ENCODE results near the gene CLECL1.

Gene CLECL1

GRCh38 chr12:9701380-9702154, 31.3 kb downstream of the CLECL1 start:
- no peak for DNase-seq
- no peak overlapping the region for H3K4me2 ChIP-seq (ENCODE audit: low read length)
- H3K18ac ChIP-seq (ENCODE audit: low read length) = no peak overlapping the region
- no peaks in the 10 kb centered on the region for H3K79me2 ChIP-seq (ENCODE audit: control insufficient read depth, insufficient read depth, low read length, poor library complexity)
- no peak overlapping the region for H4K12ac ChIP-seq (ENCODE audit: low read depth, low read length)
- no peak overlapping the region for H2AK5ac ChIP-seq (ENCODE audit: low read length)
- no CpG with 5 or more reads among the region's 1 CpG for WGBS (ENCODE audit: extremely low coverage, insufficient coverage, insufficient read length)
- no peak overlapping the region for H3K27ac ChIP-seq (ENCODE audit: low read depth, low read length)
- H3K9me3 ChIP-seq (ENCODE audit: insufficient read depth, low read depth, low read length) = peaks cover 8% of the 10 kb centered on the region
- H3K4ac ChIP-seq (ENCODE audit: low read depth, low read length) = no peak overlapping the region
- H3K4me1 ChIP-seq (ENCODE audit: control insufficient read depth in 1 of 2, insufficient read depth in 2 of 2, low read length in 2 of 2) = no peaks in the 10 kb centered on the region
- no peak overlapping the region for H2BK5ac ChIP-seq (ENCODE audit: low read depth, low read length, poor library complexity)
- H3K79me1 ChIP-seq (ENCODE audit: low read length) = no peaks in the 10 kb centered on the region
- H4K8ac ChIP-seq (ENCODE audit: low read depth, low read length) = no peak overlapping the region
- no peak overlapping the region for H4K91ac ChIP-seq (ENCODE audit: low read depth, low read length)
- no peak overlapping the region for H2BK120ac ChIP-seq (ENCODE audit: insufficient read depth, low read length, poor library complexity)
- no peak overlapping the region for H3K4me3 ChIP-seq (ENCODE audit: low read depth, low read length)
- no peaks in the 10 kb centered on the region for H3K27me3 ChIP-seq (ENCODE audit: insufficient read depth, low read length)
- H2AFZ ChIP-seq (ENCODE audit: insufficient read depth, low read length, poor library complexity) = no peak overlapping the region
- H3K23ac ChIP-seq (ENCODE audit: low read length) = no peak overlapping the region
- no peak overlapping the region for H2BK12ac ChIP-seq (ENCODE audit: low read length)
- H3K36me3 ChIP-seq (ENCODE audit: control insufficient read depth in 1 of 2, insufficient read depth in 2 of 2, low read length in 2 of 2) = peaks cover 0 to 1% of the 10 kb centered on the region in 2 experiments
- H3K9ac ChIP-seq (ENCODE audit: low read length) = no peak overlapping the region
- H3K14ac ChIP-seq (ENCODE audit: low read length) = no peak overlapping the region

- Histone ChIP-seq H3K4ac (ENCODE audit: low read depth, low read length) (no peak overlapping the region), H2AFZ (ENCODE audit: insufficient read depth, low read length, poor library complexity) (no peak overlapping the region), H3K4me3 (ENCODE audit: low read depth, low read length) (no peak overlapping the region), H3K23ac (ENCODE audit: low read length) (no peak overlapping the region), H3K79me1 (ENCODE audit: low read length) (no peaks in the 10 kb centered on the region), H3K4me1 (ENCODE audit: control insufficient read depth in 1 of 2, insufficient read depth in 2 of 2, low read length in 2 of 2) (no peaks in the 10 kb centered on the region), H3K27ac (ENCODE audit: low read depth, low read length) (no peak overlapping the region), H3K4me2 (ENCODE audit: low read length) (no peak overlapping the region), H3K79me2 (ENCODE audit: control insufficient read depth, insufficient read depth, low read length, poor library complexity) (no peaks in the 10 kb centered on the region), H2BK5ac (ENCODE audit: low read depth, low read length, poor library complexity) (no peak overlapping the region), H3K27me3 (ENCODE audit: insufficient read depth, low read length) (no peaks in the 10 kb centered on the region), H2AK5ac (ENCODE audit: low read length) (no peak overlapping the region), H3K36me3 (ENCODE audit: control insufficient read depth in 1 of 2, insufficient read depth in 2 of 2, low read length in 2 of 2) (peaks cover 0 to 1% of the 10 kb centered on the region in 2 experiments), H4K8ac (ENCODE audit: low read depth, low read length) (no peak overlapping the region), H2BK120ac (ENCODE audit: insufficient read depth, low read length, poor library complexity) (no peak overlapping the region), H4K91ac (ENCODE audit: low read depth, low read length) (no peak overlapping the region), H3K18ac (ENCODE audit: low read length) (no peak overlapping the region), H3K14ac (ENCODE audit: low read length) (no peak overlapping the region), H2BK12ac (ENCODE audit: low read length) (no peak overlapping the region), H3K9me3 (ENCODE audit: insufficient read depth, low read depth, low read length) (peaks cover 8% of the 10 kb centered on the region), H4K12ac (ENCODE audit: low read depth, low read length) (no peak overlapping the region), H3K9ac (ENCODE audit: low read length) (no peak overlapping the region)
- WGBS (ENCODE audit: extremely low coverage, insufficient coverage, insufficient read length) = no CpG with 5 or more reads among the region's 2 CpGs
- no peak for DNase-seq
Observed at GRCh38 chr12:9700606-9700956, 32.3 kb downstream of the CLECL1 start.

GRCh38 chr12:9699898-9700605, 32.8 kb downstream of the CLECL1 start:
- H3K4me2 ChIP-seq (ENCODE audit: low read length) = no peak overlapping the region
- H3K79me2 ChIP-seq (ENCODE audit: control insufficient read depth, insufficient read depth, low read length, poor library complexity) = no peaks in the 10 kb centered on the region
- WGBS (ENCODE audit: extremely low coverage, insufficient coverage, insufficient read length) = no CpG with 5 or more reads among the region's 2 CpGs
- no peak overlapping the region for H3K23ac ChIP-seq (ENCODE audit: low read length)
- no peaks in the 10 kb centered on the region for H3K27me3 ChIP-seq (ENCODE audit: insufficient read depth, low read length)
- no peak overlapping the region for H3K4ac ChIP-seq (ENCODE audit: low read depth, low read length)
- no peak overlapping the region for H2BK5ac ChIP-seq (ENCODE audit: low read depth, low read length, poor library complexity)
- no peak overlapping the region for H3K27ac ChIP-seq (ENCODE audit: low read depth, low read length)
- H4K8ac ChIP-seq (ENCODE audit: low read depth, low read length) = no peak overlapping the region
- no peaks in the 10 kb centered on the region for H3K4me1 ChIP-seq (ENCODE audit: control insufficient read depth in 1 of 2, insufficient read depth in 2 of 2, low read length in 2 of 2)
- no peak overlapping the region for H4K91ac ChIP-seq (ENCODE audit: low read depth, low read length)
- H2AFZ ChIP-seq (ENCODE audit: insufficient read depth, low read length, poor library complexity) = no peak overlapping the region
- no peak overlapping the region for H2AK5ac ChIP-seq (ENCODE audit: low read length)
- no peak overlapping the region for H3K4me3 ChIP-seq (ENCODE audit: low read depth, low read length)
- no peak overlapping the region for H4K12ac ChIP-seq (ENCODE audit: low read depth, low read length)
- H3K9ac ChIP-seq (ENCODE audit: low read length) = no peak overlapping the region
- H3K14ac ChIP-seq (ENCODE audit: low read length) = no peak overlapping the region
- H2BK12ac ChIP-seq (ENCODE audit: low read length) = no peak overlapping the region
- no peaks in the 10 kb centered on the region for H3K79me1 ChIP-seq (ENCODE audit: low read length)
- H2BK120ac ChIP-seq (ENCODE audit: insufficient read depth, low read length, poor library complexity) = no peak overlapping the region
- no peak for DNase-seq
- H3K9me3 ChIP-seq (ENCODE audit: insufficient read depth, low read depth, low read length) = peaks cover 8% of the 10 kb centered on the region
- H3K18ac ChIP-seq (ENCODE audit: low read length) = no peak overlapping the region
- H3K36me3 ChIP-seq (ENCODE audit: control insufficient read depth in 1 of 2, insufficient read depth in 2 of 2, low read length in 2 of 2) = peaks cover 0 to 3% of the 10 kb centered on the region in 2 experiments

- Histone ChIP-seq H3K23ac (ENCODE audit: low read length) (no peak overlapping the region), H3K27me3 (ENCODE audit: insufficient read depth, low read length) (no peaks in the 10 kb centered on the region), H3K27ac (ENCODE audit: low read depth, low read length) (no peak overlapping the region), H2BK5ac (ENCODE audit: low read depth, low read length, poor library complexity) (no peak overlapping the region), H2BK12ac (ENCODE audit: low read length) (no peak overlapping the region), H3K4me1 (ENCODE audit: control insufficient read depth in 1 of 2, insufficient read depth in 2 of 2, low read length in 2 of 2) (no peaks in the 10 kb centered on the region), H3K9ac (ENCODE audit: low read length) (no peak overlapping the region), H3K4me2 (ENCODE audit: low read length) (no peak overlapping the region), H3K4me3 (ENCODE audit: low read depth, low read length) (no peak overlapping the region), H4K8ac (ENCODE audit: low read depth, low read length) (no peak overlapping the region), H3K36me3 (ENCODE audit: control insufficient read depth in 1 of 2, insufficient read depth in 2 of 2, low read length in 2 of 2) (peaks cover 0 to 4% of the 10 kb centered on the region in 2 experiments), H2AFZ (ENCODE audit: insufficient read depth, low read length, poor library complexity) (no peak overlapping the region), H3K9me3 (ENCODE audit: insufficient read depth, low read depth, low read length) (peaks cover 8% of the 10 kb centered on the region), H3K79me2 (ENCODE audit: control insufficient read depth, insufficient read depth, low read length, poor library complexity) (no peaks in the 10 kb centered on the region), H3K14ac (ENCODE audit: low read length) (no peak overlapping the region), H4K12ac (ENCODE audit: low read depth, low read length) (no peak overlapping the region), H3K4ac (ENCODE audit: low read depth, low read length) (no peak overlapping the region), H2AK5ac (ENCODE audit: low read length) (no peak overlapping the region), H3K79me1 (ENCODE audit: low read length) (no peaks in the 10 kb centered on the region), H4K91ac (ENCODE audit: low read depth, low read length) (no peak overlapping the region), H3K18ac (ENCODE audit: low read length) (no peak overlapping the region), H2BK120ac (ENCODE audit: insufficient read depth, low read length, poor library complexity) (no peak overlapping the region)
- no peak for DNase-seq
- no CpG with 5 or more reads among the region's 1 CpG for WGBS (ENCODE audit: extremely low coverage, insufficient coverage, insufficient read length)
Observed at GRCh38 chr12:9699269-9699897, 33.5 kb downstream of the CLECL1 start.
